K562 (cell line): ENCODE measurements around the gene ZSWIM4. TPM values are rescaled to one million over a fixed set of nuclear protein-coding genes. Genes with fewer than 3 reads are reported as not detected.

Source experiments
- CBX1 ChIP-seq: sonication (generic); IDR thresholded peaks from 2 replicates; pipeline ENCODE4 v1.6.1; 2016; ENCODE audit warnings: antibody characterized with exemption, low read depth, mild to moderate bottlenecking
- CHD1 ChIP-seq: fragments of 200-600 bp; sonication (generic); IDR thresholded peaks from one replicate; pipeline ENCODE4 v1.6.1; 2012; ENCODE audit warnings: mild to moderate bottlenecking, moderate library complexity, low read length, inconsistent platforms
- FOSL1 ChIP-seq: fragments of 200-800 bp; sonication (Bioruptor generic); conservative IDR thresholded peaks from 2 replicates; pipeline ENCODE4 v1.6.1; 2016; ENCODE audit warnings: missing genetic modification characterization, missing compliant biosample characterization
- GTF2F1 ChIP-seq: IDR thresholded peaks from 2 replicates; pipeline ENCODE4 v1.6.1; 2011; ENCODE audit warnings: low read depth, low read length, improper control_type of control experiment
- GTF3C2 ChIP-seq: IDR thresholded peaks from 3 replicates; pipeline ENCODE4 v1.6.1; 2011; ENCODE audit warnings: borderline replicate concordance, mild to moderate bottlenecking, moderate library complexity; ENCODE audit not compliant: insufficient read length; ENCODE audit errors: extremely low read depth
- JUN ChIP-seq, 2 experiments: sonication (generic) in 1 of 2; formaldehyde crosslinking in 1 of 2; IDR thresholded peaks; 2 replicates each; pipeline versions ENCODE4 v1.6.1 to v1.8.0; 2012 to 2022; ENCODE audit warnings: borderline replicate concordance in 2 of 2, mild to moderate bottlenecking in 2 of 2, improper control_type of control experiment in 1 of 2, low read depth in 1 of 2, low read length in 1 of 2, missing genetic modification reagents in 1 of 2
- NR0B1 ChIP-seq: fragments of 450-650 bp; IDR thresholded peaks from one replicate; pipeline ENCODE4 v1.6.1; 2018; ENCODE audit warnings: mild to moderate bottlenecking, moderate library complexity; ENCODE audit not compliant: partially characterized antibody
- NR4A1 ChIP-seq, 2 experiments: fragments of 250-450 bp in 1 of 2; fragments of 450-650 bp in 1 of 2; sonication (Bioruptor Pico) in 1 of 2; IDR thresholded peaks; 2 replicates each; pipeline versions ENCODE4 v1.4.0 to v1.6.1; 2016 to 2020; ENCODE audit warnings: mild to moderate bottlenecking in 2 of 2, missing compliant biosample characterization in 1 of 2, missing genetic modification characterization in 1 of 2, moderate library complexity in 1 of 2
- POLR2B ChIP-seq: fragments of 450-650 bp; IDR thresholded peaks from 2 replicates; pipeline ENCODE4 v1.6.1; 2018; ENCODE audit warnings: low read depth; ENCODE audit not compliant: partially characterized antibody
- RNF2 ChIP-seq: sonication (generic); IDR thresholded peaks from 2 replicates; pipeline ENCODE4 v1.6.1; 2016
- SAP30 ChIP-seq: fragments of 200-600 bp; sonication (generic); IDR thresholded peaks from 2 replicates; pipeline ENCODE4 v1.6.1; 2012; ENCODE audit warnings: borderline replicate concordance, low read depth, mild to moderate bottlenecking, moderate library complexity, low read length, control low read depth, inconsistent platforms; ENCODE audit not compliant: insufficient read depth, poor library complexity, severe bottlenecking
- SP1 ChIP-seq: sonication (generic); formaldehyde crosslinking; IDR thresholded peaks from 2 replicates; pipeline ENCODE4 v1.8.1; 2022; ENCODE audit warnings: mild to moderate bottlenecking, missing genetic modification reagents
- TRIM28 ChIP-seq: fragments of 450-650 bp; IDR thresholded peaks from 2 replicates; pipeline ENCODE4 v1.6.1; 2017
- ZFX ChIP-seq: sonication (generic); formaldehyde crosslinking; IDR thresholded peaks from 2 replicates; pipeline ENCODE4 v1.8.0; 2022; ENCODE audit warnings: mild to moderate bottlenecking, missing genetic modification reagents, moderate library complexity
- ZNF384 ChIP-seq: IDR thresholded peaks from 2 replicates; pipeline ENCODE4 v1.6.1; 2012; ENCODE audit warnings: low read depth, low read length, improper control_type of control experiment
- polyA plus RNA-seq, 8 experiments: library from polyadenylated mRNA; depleted of rRNA in 4 of 8; stranded (reverse) in 5 of 8; unstranded in 3 of 8; fragments of >200 nt; fragmentation: Nextera tagmentation in 2 of 8; fragmentation: Illumina TruSeq in 1 of 8; extraction: Ambion mirVana in 2 of 8; extraction: Trizol in 1 of 8; gene quantifications; 2 replicates each; pipeline versions ENCODE4 v1.2.1 to v1.2.3, GENCODE V29; 2011 to 2014; ENCODE audit warnings: inconsistent platforms in 1 of 8, missing spikeins in 1 of 8
- total RNA-seq, 7 experiments: library from RNA; depleted of rRNA in 6 of 7; stranded (reverse); fragments of >200 nt in 6 of 7; fragmentation: Illumina TruSeq in 2 of 7; extraction: Trizol in 2 of 7; gene quantifications; 2 replicates each; pipeline versions ENCODE4 v1.2.1 to v1.2.3, GENCODE V29; 2011 to 2021; ENCODE audit warnings: low replicate concordance in 1 of 7

ZSWIM4 gene
- total and polyA plus RNA-seq, 9 of the 15 experiments (the other 6 are each of a cell fraction or from before 2014, with no cell fraction given): 0.25 to 3.7 (median 0.79) TPM; not detected in 2

- TF ChIP-seq ZNF384: 0 out of 2 replicates have a peak, but pooled peaks have one; percentile 51
- no peak for TF ChIP-seq NR4A1 (CRISPR knock-in tag; IDR thresholded peaks at IDR 0.05)
- peak; percentile 65 for TF ChIP-seq NR4A1 (tag; IDR thresholded peaks at IDR 0.05)
- peak; percentile 94 for TF ChIP-seq JUN (IDR thresholded peaks at IDR 0.05; ENCODE audit: borderline replicate concordance, low read depth, low read length)
- TF ChIP-seq JUN (CRISPR knock-in tag; IDR thresholded peaks at IDR 0.05; ENCODE audit: borderline replicate concordance): peak; percentile 71; the same call in 1 of the 2 replicates
- TF ChIP-seq TRIM28: 0 out of 2 replicates have a peak, but pooled peaks have one; percentile 24
- no peak for TF ChIP-seq POLR2B
- TF ChIP-seq SP1 (CRISPR knock-in tag): peak; percentile 92
- TF ChIP-seq ZFX (CRISPR knock-in tag): peak; percentile 39
- no peak for TF ChIP-seq NR0B1
- TF ChIP-seq RNF2: no peak; the same call in 1 of the 2 replicates
- TF ChIP-seq CBX1: no peak
- TF ChIP-seq CHD1: no peak
- TF ChIP-seq GTF3C2: no peak
- TF ChIP-seq SAP30: no peak
- no peak for TF ChIP-seq GTF2F1
- TF ChIP-seq FOSL1: peak; percentile 99
Measured at GRCh38 chr19:13880059-13881043, 85.1 kb downstream of the ZSWIM4 start (continued).
